ENCODE measurements around the gene ANKDD1A.

ANKDD1A gene

GRCh38 chr15:64896371-64897069 is 15.2 kb upstream of the ANKDD1A start:
- no peak for DNase-seq

- peak; percentile 38 for DNase-seq
These were observed 14.2 kb upstream of the ANKDD1A start for GRCh38 chr15:64897345-64897985.

- no peak for DNase-seq
These were observed 13.3 kb upstream of the ANKDD1A start for GRCh38 chr15:64898406-64898805.

- DNase-seq, result no peak
These were observed 10.6 kb upstream of the ANKDD1A start for GRCh38 chr15:64901141-64901540.

- no peak for DNase-seq
These were observed 9.8 kb upstream of the ANKDD1A start for GRCh38 chr15:64901914-64902313.

GRCh38 chr15:64902863-64903262 is 8.8 kb upstream of the ANKDD1A start:
- no peak for DNase-seq

- DNase-seq, result no peak
These were observed 8.3 kb upstream of the ANKDD1A start for GRCh38 chr15:64903326-64903950.

GRCh38 chr15:64904189-64904588 is 7.5 kb upstream of the ANKDD1A start:
- no peak for DNase-seq

GRCh38 chr15:64905119-64905831 is 6.4 kb upstream of the ANKDD1A start:
- DNase-seq, result no peak

- no peak for DNase-seq
These were observed 5.8 kb upstream of the ANKDD1A start for GRCh38 chr15:64905941-64906340.

GRCh38 chr15:64906402-64906801 is 5.3 kb upstream of the ANKDD1A start:
- DNase-seq, result no peak

- no peak for DNase-seq
These were observed 3.7 kb upstream of the ANKDD1A start for GRCh38 chr15:64907991-64908390.

GRCh38 chr15:64909546-64909945 is 2.2 kb upstream of the ANKDD1A start:
- DNase-seq, result no peak

GRCh38 chr15:64912379-64913325 is 950 bp downstream of the ANKDD1A start:
- DNase-seq, result no peak

GRCh38 chr15:64915518-64916227 is 4.0 kb downstream of the ANKDD1A start:
- DNase-seq, result no peak

- peak; percentile 54 for DNase-seq
These were observed 4.7 kb downstream of the ANKDD1A start for GRCh38 chr15:64916365-64916764.

GRCh38 chr15:64917211-64917610 is 5.5 kb downstream of the ANKDD1A start:
- DNase-seq, result no peak

GRCh38 chr15:64919721-64920120 is 8.0 kb downstream of the ANKDD1A start:
- DNase-seq, result no peak

- no peak for DNase-seq
These were observed 10.0 kb downstream of the ANKDD1A start for GRCh38 chr15:64921711-64922110.

- DNase-seq, result no peak
These were observed 11.8 kb downstream of the ANKDD1A start for GRCh38 chr15:64923546-64923945.
